ENCODE measurements around the gene ACADS.
A peak's percentile ranks its signal among the peaks of the same experiment; 100 is the strongest.

- TF ChIP-seq CTCF (IDR thresholded peaks at IDR 0.05; ENCODE audit: low read depth, low read length) (0 out of 2 replicates have a peak, but pooled peaks have one; percentile 18), EZH2phosphoT487 (IDR thresholded peaks at IDR 0.05; ENCODE audit: low read depth) (no peak)
Observed at GRCh38 chr12:120767071-120768024, 41.7 kb downstream of the ACADS start.
